ENCODE measurements around the gene SMAD2. TPM values are rescaled to one million over a fixed set of nuclear protein-coding genes. Genes with fewer than 3 reads are reported as not detected.

Gene SMAD2
- total RNA-seq, 1 experiment from 2014 or later, result 121 TPM

DNA sequence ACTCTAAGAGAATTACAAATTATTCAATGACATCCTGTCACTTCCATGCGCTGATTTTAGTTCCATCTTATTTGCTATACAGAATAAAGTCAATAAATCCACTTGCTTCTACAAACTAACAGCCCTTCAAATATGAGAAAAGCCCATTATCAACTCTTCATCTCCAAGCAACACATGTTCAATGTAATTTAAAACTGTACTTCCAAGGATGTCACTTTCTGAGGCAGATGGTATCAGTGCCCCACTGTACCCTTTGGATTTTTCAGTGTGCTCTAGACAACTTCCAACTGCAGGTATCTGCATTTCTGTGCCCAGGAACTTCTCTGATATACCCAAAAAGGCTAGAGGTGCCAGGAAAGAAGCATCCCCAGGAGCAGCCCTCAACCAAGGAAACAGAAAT is 87.6 kb downstream of the SMAD2 start:
- Histone ChIP-seq H3K79me2 (ENCODE audit: insufficient read depth, low read length) (no peaks in the 10 kb centered on the region), H3K27ac (ENCODE audit: insufficient read length, low read depth, low read length) (no peak overlapping the region), H2AK5ac (ENCODE audit: insufficient read length, low read length) (no peak overlapping the region), H3K23ac (ENCODE audit: insufficient read length, low read depth, low read length) (no peak overlapping the region), H4K20me1 (ENCODE audit: control insufficient read depth, insufficient read depth, insufficient read length) (no peaks in the 10 kb centered on the region), H3K4ac (ENCODE audit: low read depth, low read length) (no peak overlapping the region), H3K79me1 (ENCODE audit: insufficient read depth, low read depth, low read length, poor library complexity, severe bottlenecking) (no peaks in the 10 kb centered on the region), H3K18ac (ENCODE audit: insufficient read length, low read depth, low read length) (no peak overlapping the region), H3K4me2 (ENCODE audit: insufficient read depth, insufficient read length, low read length) (no peak overlapping the region), H2BK5ac (ENCODE audit: insufficient read length, low read length) (no peak overlapping the region), H2BK12ac (ENCODE audit: insufficient read length, low read depth, low read length) (no peak overlapping the region), H2BK20ac (ENCODE audit: low read depth, low read length, poor library complexity, severe bottlenecking) (no peak overlapping the region), H2AFZ (ENCODE audit: low read length) (no peak overlapping the region), H3K9me3 (ENCODE audit: control insufficient read depth, low read depth, low read length) (no peaks in the 10 kb centered on the region), H4K8ac (replicated peaks; ENCODE audit: insufficient read length, low read depth, low read length) (no peak overlapping the region), H3K27me3 (ENCODE audit: insufficient read depth, low read length) (no peaks in the 10 kb centered on the region), H4K91ac (ENCODE audit: insufficient read length, low read depth, low read length) (no peak overlapping the region), H2BK15ac (ENCODE audit: low read depth, low read length) (no peak overlapping the region), H3K23me2 (ENCODE audit: insufficient read length, low read depth, low read length, poor library complexity, severe bottlenecking) (no peaks in the 10 kb centered on the region), H3K14ac (ENCODE audit: insufficient read depth, low read length) (no peak overlapping the region), H3T11ph (ENCODE audit: low read length) (no peak overlapping the region), H2BK120ac (ENCODE audit: low read depth, low read length, poor library complexity, severe bottlenecking) (no peak overlapping the region), H3K9ac (ENCODE audit: extremely low read depth, insufficient read length, low read length) (no peak overlapping the region), H4K5ac (ENCODE audit: insufficient read length, low read depth, low read length) (no peak overlapping the region), H3K4me1 (ENCODE audit: insufficient read depth, low read length) (no peaks in the 10 kb centered on the region), H3K56ac (ENCODE audit: insufficient read length, low read depth, low read length) (no peak overlapping the region)
- Mint-ChIP-seq H3K9me3 (no peaks in the 10 kb centered on the region), H3K36me3 (ENCODE audit: insufficient read depth in 1 of 3, low read depth in 3 of 3) (peaks cover 40 to 83% (median 81%) of the 10 kb centered on the region in 3 experiments), H3K27ac (peak overlapping the region in 1 of 3 experiments; percentile 20; a peak in 1 of 7 replicates), H3K27me3 (ENCODE audit: low read depth) (no peaks in the 10 kb centered on the region), H3K4me1 (no peaks in the 10 kb centered on the region), H3K4me3 (no peak overlapping the region)
- no peak for TF ChIP-seq CTCF (conservative IDR thresholded peaks at IDR 0.05)
- no CpG with 5 or more reads among the region's 1 CpG for WGBS (ENCODE audit: extremely low coverage, insufficient read length, low lambda C conversion rate)
- DNase-seq, result no peak

All from H9 (cell line).